AG09309 (cell line): Measurements from ENCODE around the gene PI4KA.
"Not testable (repeated sequence)": the region's sequence is repeated elsewhere in the genome, so short reads cannot be mapped to it uniquely, and the experiment has no call there.

Experiments used
- DNase-seq: peaks from one replicate; pipeline ENCODE4 v3.0.0-alpha.2; 2010; ENCODE audit warnings: low read depth
- H3K4me3 ChIP-seq: 2 replicates; pipeline ENCODE4 v1.5.1; 2011; ENCODE audit warnings: mild to moderate bottlenecking, low read depth, low read length, moderate library complexity; ENCODE audit not compliant: control insufficient read depth
- TF ChIP-seq, protein P1 (sequence below): IDR thresholded peaks from 2 replicates; pipeline ENCODE4 v1.5.1; 2011; ENCODE audit warnings: mild to moderate bottlenecking, low read depth, low read length, inconsistent platforms; ENCODE audit not compliant: insufficient read depth, control insufficient read depth; ENCODE audit errors: missing control alignments

PI4KA gene

GRCh38 chr22:20839837-20840645 lies 18.6 kb downstream of the PI4KA start:
- DNase-seq, result no peak
- TF ChIP-seq, protein P1, sequence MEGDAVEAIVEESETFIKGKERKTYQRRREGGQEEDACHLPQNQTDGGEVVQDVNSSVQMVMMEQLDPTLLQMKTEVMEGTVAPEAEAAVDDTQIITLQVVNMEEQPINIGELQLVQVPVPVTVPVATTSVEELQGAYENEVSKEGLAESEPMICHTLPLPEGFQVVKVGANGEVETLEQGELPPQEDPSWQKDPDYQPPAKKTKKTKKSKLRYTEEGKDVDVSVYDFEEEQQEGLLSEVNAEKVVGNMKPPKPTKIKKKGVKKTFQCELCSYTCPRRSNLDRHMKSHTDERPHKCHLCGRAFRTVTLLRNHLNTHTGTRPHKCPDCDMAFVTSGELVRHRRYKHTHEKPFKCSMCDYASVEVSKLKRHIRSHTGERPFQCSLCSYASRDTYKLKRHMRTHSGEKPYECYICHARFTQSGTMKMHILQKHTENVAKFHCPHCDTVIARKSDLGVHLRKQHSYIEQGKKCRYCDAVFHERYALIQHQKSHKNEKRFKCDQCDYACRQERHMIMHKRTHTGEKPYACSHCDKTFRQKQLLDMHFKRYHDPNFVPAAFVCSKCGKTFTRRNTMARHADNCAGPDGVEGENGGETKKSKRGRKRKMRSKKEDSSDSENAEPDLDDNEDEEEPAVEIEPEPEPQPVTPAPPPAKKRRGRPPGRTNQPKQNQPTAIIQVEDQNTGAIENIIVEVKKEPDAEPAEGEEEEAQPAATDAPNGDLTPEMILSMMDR, result no peak
- H3K4me3 ChIP-seq, result no peak overlapping the region

DNA sequence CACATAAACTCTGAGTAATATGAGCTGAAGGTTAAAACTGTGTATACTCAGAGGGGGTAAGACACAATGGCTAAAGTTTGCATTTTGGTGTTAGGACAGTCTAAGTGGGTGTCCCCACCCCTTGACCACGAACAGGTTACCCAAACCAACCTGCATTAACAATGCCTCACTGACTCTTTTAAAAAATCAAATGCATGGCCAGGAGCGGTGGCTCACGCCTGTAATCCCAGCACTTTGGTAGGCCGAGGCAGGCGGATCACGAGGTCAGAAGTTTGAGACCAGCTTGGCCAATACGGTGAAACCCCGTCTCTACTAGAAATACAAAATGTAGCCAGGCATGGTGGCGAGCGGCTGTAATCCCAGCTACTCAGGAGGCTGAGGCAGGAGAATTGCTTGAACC lies 19.3 kb downstream of the PI4KA start:
- H3K4me3 ChIP-seq, DNase-seq: not testable (repeated sequence)

GRCh38 chr22:20836987-20837823 lies 21.4 kb downstream of the PI4KA start:
- no peak overlapping the region for H3K4me3 ChIP-seq
- TF ChIP-seq, protein P1, result no peak
- DNase-seq, result no peak

- no peak for DNase-seq
- TF ChIP-seq, protein P1, result no peak
- no peak overlapping the region for H3K4me3 ChIP-seq
These were observed 23.9 kb downstream of the PI4KA start for GRCh38 chr22:20834725-20835124.

- DNase-seq, result no peak
- TF ChIP-seq, protein P1, result no peak
- H3K4me3 ChIP-seq, result no peak overlapping the region
These were observed 24.4 kb downstream of the PI4KA start for GRCh38 chr22:20834206-20834605.

DNA sequence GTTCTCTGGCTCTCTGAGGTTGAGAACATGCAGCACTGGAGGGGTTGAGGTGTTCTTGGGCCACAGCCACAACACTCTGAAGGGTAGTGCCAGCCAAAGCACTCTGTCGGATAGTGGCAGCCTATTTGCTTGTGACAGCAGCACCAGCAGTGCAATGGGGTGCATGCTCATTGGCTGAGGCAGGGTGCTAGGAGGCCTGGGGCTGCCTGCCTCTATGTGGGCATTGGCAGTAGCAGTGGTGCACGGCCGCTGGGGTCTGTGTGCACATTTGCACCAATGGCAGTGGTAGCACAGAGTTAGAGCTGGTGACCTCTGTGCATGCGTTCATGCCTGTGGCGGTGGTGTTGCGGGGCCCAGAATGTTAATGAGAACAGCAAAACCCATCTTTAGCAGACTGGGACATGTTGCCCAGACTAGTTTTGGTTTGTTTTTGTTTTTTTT lies 25.4 kb downstream of the PI4KA start:
- H3K4me3 ChIP-seq, result no peak overlapping the region
- no peak for DNase-seq
- TF ChIP-seq, protein P1, result no peak
